Globus pallidus (tissue), 1 donor: ENCODE results near the gene STXBP6.

ENCODE experiments used
- DNase-seq: peaks from one replicate; pipeline ENCODE4 v3.0.0-alpha.2; 2015; ENCODE audit warnings: low spot score

STXBP6 gene

DNA sequence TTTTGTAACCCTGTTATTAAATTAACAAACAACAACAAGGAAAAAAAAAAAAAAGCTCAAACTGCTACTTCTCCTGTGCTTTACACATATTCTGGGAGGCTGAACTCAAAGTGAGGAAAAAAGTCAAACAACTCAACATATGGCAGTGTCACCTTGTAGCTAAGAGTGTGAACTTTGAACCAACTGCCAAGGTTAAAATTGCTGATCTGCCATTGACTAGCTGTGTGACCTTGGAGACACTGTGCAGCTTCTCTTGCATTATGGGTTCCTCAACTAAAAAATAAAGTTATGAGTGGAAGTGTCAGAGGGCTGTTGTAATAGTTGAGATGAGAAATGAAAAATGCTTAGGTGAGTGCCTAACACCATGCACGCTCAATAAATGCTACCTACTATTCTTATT, 34.2 kb downstream of the STXBP6 start:
- DNase-seq = no peak

DNA sequence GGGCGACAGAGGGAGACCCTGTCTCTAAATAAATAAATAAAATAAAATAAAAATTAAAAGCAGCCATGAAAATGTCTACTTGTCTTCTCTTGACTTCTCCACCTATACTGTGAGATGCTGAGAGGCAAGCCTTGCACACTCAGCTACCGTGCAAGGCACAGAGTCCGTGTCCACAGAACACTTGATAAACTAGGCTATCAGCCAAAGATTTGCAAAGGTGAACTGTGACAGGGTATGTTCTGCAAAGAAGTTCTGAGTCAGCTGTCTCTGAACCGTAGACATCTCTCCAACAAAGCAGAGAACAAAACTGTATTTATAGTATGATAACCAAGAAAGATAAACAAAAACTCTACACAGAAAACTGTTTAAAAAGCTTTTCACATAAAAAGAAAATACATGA, 35.5 kb downstream of the STXBP6 start:
- no peak for DNase-seq

DNA sequence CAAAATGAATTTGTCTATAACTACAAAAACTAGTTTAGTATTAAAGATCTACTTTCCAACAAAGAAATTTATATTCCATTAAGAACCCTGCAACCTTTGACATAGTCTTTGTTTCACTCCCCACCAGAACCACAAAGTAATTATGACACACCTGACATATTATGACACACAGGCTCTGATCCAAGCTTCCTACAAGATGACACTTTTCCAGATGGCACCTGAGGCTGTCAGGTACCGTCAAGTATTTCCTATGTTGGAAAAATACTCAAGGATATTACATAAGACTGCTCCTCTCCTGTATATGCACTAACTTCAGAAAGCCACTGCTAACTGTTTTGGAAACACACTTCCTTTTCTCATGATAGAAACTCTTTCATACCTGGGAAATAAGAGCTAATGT, 38.9 kb downstream of the STXBP6 start:
- DNase-seq = no peak

DNA sequence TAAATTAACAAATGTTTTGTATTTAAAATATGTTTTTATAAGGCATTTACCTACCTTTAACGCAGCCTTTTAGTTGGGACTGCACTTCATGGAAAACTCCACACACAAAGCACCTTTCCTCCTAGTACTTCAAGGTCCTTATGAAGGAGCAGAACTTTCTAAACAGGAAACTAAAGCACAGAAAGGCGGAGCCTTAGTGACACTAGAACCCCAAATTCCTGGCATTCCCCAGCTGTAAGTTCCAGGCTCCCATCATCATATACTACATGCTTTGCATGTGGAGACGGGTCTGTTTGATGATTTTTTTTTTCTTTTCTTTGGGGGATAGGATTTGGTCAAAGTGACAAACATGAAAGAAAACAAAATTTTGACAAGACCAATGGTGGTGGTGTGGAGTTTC, 39.5 kb downstream of the STXBP6 start:
- no peak for DNase-seq

DNA sequence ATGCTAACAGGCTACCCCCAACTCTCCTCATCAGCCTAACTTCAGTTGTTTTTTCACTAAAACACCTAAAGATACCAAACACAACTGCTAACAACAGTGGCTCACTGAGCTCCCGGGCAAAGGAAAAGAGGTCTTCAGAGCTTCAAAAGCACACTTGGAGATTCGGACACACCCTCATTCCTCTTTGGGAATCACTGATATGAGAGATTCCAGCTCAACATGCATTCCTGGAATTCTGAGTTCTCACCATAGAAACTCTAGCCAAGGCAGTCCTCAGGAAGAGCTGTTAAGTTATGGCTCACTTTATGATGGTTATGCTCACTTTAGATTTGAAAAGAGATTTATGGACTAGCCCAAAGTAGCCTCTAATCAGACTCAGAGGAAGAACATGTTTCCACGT, 40.1 kb downstream of the STXBP6 start:
- no peak for DNase-seq

DNA sequence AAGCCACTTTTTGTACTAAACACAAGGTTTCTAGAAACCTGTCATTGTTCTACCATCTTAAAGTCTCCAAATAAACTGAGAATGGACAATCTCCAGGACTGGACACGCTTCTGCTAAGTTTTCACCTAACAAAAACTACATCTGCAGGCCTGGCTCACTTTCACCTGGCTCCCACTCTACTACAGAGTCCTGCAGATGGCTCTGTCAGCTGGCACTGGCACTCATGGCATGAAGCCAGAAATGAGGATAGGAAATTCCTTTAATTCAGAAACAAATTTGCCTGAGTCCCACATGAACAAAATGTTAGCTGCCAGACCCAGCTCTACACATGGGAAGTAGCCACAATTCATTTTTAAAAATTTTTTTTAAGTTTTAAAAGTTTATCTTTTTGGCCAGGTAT, 42.1 kb downstream of the STXBP6 start:
- peak; percentile 20 for DNase-seq

DNA sequence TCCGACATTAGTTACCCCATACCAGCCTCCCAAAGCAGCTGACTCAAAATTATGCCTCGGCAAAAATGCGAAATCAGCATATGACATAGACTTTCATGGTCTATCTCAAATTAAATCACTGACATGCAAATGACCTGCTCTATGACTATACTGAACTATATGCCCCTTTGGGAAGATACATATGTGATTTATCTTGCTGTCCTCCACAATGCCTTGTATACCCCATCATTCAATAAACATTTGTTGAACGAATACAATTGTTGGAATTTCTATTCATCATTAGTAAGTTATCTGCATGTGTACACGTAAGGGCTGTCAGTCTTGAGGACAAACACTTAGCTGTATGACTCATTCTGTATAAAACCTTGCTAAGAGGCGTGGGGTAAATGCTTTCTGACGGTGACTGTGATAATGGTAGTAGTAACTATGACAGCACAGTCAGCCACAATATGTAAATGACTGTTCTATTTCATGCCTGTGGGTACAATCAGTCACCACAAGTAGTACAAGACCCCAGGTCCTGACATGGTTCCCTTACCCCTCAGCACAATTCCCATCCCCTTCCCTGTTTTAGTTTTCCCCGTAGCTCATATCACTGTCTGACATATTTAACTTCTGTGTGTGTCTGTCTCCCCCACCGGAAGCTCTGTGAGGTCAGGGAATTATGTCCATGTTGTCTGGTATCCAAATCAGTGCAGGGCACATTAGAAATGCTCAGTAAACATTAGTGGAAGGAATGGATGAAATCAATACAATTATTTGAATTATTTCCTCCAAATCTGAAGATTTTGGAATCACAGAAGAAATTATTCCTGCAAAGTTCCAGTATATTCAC, 42.8 kb downstream of the STXBP6 start:
- no peak for DNase-seq

DNA sequence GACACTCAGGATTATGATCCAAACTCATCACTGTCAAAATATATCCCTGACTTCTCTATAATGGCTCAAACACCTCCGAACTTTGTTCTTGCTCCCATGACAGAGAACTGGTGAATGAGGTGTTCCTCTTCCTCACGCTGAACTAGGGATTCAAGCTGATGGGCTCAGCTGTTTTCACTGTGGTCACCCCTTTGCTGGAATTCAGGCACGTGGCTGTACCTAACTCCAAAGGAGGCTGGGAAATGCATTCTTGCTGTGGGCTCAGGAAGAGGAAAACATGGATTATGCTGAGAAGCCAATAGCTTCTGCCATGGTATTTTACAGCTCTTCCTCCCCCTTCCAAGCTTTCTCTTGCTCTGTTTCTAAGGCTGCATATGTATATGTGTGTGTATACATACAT, 43.9 kb downstream of the STXBP6 start:
- no peak for DNase-seq

DNA sequence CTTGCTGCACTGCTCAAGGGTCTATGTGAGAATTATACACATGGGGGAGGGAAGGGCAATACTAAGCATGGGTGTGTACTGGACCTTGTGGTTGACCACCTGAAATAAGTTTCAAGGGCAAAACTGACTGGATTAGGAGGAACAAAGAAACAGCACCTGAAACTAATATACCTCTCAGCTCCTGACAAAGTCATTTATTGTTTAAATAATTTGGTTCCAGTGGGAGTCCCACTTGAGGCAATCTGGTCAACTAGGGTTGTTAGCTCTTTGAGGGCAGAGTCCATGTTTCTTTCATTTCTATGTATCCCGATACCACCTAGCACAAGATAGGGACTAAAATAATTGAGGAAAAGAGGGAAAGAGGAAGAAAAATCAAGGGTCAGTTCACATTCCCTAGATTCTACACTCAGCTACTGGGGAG, 45.5 kb downstream of the STXBP6 start:
- DNase-seq = no peak

DNA sequence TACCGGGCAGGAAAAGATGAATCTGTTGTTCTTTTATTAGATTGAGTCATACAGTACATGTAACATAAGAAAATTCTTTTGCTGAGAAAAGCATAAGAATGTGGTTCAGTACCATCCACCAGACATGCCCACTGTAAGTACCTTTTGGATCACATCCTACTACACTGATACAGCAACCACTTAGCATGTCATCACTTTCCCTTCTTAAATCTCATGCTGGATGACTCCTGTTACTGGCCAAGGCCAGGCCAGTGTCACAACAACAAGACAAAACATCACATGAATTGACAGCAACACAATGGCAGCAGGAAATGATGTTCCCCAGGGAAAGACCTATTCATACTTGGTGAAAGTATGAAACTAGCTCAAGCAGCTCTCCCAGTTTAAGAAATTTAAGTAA, 46.4 kb downstream of the STXBP6 start:
- DNase-seq = no peak

DNA sequence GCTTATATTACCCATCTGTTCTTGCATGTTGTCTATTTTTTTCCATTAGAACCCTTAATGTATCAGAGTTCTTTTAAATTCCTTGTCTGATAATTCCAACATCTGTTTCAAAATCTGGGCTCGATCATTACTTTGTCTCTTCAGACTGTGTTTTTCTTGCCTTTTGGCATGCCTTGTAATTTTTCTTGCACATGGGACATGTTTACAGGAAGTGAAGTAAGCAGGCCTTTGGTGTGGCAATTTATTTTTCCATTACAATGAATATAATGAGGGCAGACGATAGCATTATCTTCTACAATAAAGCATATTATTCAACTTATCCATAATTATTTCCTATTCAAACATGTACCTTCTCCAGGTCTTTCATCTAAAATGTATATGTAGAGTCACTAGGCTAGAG, 48.3 kb downstream of the STXBP6 start:
- DNase-seq = no peak

DNA sequence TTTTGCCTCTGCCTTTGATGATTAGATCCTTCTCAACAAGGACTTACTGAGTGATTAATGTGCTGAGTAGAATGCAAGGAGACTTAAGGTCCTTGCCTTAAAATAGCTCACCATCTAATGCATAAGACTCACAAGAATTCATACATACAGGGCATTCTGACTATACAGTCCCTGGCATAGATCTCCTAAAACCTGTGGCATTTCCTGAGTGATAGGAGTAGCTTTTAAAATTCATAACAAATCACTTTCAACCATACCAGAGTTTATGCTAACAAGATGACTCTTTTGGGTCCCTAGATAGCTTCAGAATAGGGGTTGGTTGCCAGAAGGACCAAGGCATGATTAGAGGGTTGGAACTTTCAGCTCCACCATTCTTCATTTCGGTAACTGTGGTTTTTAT, 48.8 kb downstream of the STXBP6 start:
- DNase-seq = no peak

DNA sequence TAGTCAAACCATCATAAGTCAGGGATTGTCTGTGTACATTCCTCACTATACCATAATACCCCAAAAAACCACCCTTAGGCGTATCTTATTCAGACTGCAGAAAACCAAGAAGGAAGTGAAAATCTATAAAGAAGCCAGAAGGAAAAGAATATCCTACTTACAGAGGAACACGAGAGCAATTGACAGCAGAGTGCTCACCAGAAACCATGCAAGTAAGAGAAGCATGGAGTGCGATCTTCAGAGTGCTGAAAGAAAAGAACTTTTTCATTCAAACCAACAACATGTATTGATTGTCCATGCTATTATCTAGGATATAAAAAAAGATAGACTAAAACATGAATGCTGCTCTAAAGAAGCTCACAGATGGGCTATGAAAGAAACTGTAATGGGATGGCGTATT, 50.8 kb downstream of the STXBP6 start:
- no peak for DNase-seq

DNA sequence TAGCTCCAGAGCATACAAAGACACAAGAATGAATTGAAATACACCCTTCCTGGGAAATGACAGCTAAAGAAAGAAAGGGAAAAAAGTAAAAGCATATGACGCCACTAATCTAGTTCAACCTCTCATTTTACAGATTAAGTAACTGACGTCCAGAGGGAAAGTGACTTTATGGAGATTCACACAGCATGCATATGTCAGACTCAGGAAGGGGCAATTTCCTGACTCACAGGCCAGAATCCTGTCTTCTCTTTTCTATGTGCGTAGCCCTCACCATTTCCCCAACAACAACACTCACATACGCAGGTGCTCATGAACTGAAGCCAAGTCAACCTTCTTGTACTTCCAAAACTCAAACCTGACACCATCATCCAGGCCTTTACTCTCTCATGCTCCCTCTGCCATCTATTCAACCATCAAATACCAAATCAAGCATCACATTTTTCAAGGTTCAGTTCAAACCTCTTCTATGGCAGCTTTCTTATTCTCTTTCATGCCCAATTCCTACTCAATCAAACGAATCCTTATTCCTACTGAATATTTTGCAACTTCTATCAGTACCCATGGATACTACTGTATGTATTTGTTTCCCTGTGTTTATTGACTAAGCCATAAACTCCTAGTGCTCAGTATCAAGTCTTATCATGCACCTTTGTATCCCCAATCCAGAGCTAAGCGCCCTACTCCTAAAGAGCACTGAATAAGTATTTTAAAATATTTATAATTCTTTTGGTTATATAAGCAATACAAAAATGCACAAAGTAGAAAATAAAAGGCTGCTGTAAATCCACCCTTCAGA, 52.8 kb downstream of the STXBP6 start:
- DNase-seq = no peak

DNA sequence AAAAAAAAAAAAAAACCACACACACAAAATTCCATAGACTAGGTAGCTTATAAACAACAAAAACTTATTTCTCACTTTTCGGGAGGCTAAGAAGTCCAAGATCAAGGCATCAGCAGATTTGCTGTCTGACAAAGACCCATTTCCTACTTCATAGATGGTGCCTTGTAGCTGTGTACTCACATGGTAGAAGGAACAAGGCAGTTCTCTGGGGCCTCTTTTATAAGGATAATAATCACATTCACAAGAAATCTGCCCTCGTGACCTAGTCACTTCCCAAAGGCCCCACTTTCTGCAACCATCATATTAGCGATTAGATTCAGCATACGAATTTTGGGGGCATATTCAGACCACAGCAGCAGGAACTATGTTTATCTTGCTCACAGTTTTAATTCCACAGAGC, 54.9 kb downstream of the STXBP6 start:
- DNase-seq = no peak

DNA sequence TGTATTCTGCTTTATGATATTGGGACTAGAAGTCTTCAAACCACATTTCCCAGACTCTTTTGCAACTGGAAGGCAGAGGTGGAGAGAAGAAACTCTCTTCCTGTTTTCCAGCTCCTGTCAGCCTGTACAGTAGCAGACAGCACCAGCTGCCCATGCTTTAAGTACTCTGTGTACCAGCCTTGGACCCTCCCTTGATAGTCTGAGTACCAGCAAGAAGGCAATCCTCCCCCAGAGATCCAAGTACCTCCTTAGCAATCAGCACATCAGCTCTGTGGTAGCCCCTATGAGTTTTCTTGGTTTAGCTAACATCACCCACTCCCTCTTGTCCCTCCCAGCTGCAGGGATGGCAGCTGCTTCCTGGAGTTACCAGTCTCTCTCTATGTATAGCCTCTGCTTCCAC, 56.3 kb downstream of the STXBP6 start:
- no peak for DNase-seq

DNA sequence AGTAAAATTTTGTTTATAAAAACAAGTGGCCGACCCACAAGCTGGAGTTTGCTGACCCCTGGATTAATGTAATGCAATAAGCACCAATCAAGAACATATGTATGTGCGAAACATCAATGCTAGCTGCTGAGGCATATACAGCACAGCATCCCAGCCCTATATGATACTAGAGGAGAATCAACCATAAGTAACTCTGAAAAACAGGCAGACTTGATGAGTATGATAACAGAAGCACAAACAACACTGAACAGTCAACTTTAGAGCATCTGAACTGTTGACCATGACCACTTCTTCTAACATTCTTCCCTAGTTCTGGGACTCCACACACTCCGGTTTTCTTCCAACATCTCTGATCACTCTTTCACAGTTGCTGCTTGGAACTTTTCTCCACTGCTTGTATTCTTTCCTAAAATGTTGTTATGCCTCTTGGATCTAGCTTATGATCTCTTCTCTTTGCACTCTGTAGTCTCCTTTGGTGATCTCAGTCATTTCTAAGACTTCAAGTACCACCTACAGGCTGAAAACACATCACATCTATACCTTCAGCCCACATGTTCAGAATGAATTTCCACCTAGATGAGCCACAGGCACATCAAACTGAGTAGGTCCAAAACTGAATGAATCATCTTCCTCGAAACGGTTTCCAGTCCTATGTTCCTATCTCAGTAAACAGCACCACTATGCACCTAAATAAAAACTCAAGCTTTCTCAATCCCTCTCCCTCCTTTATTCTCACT, 57.2 kb downstream of the STXBP6 start:
- no peak for DNase-seq

DNA sequence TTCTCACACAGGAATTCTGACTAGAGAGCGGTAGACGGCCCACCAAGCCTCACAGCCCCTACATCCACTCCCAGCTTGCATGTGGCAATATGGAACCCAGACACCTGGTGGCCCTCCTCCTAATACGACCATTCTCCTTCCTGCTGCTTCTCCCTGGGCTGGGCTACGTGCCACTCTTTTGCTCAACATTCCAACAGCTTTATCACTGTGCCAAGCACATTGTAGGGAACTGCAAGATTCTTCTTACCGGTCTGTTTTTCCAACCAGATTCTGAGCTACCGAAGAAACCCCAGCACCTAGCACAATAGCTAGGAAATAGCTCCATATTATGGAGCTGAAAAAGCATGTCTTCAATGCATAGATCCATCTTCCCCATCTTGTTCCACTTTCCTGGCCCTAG, 58.1 kb downstream of the STXBP6 start:
- no peak for DNase-seq

DNA sequence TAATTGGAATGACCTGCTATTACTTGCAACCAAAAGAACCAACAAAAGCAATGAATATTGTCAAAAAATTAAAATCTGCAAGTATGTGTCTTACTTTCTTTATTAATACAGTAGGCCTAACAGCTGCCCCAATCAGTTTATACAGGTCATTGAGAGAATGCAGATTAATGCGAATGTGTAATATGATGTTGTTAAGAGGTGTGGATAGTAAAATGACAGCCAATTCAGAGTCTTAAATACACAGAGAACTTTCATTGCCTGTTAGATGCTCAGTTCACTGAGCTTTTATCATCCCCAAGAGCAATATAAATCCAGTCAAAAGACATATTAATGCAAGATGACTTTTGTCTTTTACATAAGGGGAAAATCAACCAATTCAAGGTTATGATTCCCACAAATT, 58.7 kb downstream of the STXBP6 start:
- DNase-seq = no peak

DNA sequence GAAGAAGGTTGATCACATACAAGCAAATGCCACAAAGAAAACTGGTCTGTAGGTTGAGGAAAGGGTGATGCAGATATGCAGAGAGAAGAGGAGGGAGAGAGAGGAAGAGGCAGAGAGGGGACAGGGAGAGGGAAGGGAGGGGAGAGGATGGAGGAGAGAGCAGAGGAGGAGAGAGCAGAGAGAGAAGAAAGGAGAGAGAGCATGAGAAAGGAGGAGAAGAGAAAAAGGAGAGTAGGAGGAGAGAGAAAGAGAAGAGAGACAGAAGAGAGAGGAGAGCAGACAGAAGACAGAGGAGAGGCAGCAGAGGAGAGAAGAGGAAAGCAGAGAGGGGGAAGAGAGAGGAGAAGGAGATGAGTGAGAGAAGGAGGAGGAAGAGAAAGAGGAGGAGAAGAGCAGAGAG, 59.2 kb downstream of the STXBP6 start:
- no peak for DNase-seq

DNA sequence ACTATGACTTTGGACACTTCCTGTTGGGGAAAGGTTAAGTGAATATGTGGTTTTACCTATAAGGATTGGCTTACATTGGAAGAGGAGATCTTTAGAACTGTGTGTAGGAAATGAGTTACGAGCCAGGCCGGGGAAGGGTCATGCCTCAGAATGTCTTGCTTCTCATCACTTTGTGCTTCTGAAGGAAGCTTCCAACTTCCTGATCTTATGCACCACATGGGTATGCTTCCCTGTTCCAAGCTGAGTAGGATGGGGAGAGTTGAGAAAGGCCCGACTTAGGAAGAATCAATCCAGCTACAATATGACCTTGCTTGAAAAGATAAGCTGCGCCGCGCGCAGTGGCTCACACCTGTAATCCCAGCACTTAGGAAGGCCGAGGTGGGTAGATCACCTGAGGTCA, 59.9 kb downstream of the STXBP6 start:
- DNase-seq = no peak

DNA sequence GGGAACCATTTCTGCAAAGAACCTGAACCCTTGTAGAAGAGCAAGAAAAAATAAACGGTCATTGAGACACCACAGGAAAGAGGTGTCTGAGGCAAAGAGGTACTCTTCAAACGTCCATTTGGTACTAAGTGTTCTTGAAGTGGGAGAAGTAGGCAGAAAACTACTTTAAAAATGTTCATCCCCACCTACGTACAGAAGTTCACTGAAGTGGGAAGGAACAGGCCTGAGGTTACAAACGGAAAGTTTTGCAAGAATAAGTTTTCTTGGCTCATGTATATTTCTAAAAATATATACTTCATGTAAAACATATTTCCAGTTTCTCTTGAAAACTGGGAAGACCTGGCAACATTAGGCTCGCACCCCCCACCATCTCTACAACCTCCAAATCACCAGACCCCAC, 61.2 kb downstream of the STXBP6 start:
- DNase-seq = no peak
